A549 treated with RU486 at 1 μM for 4 hours (cell line): ENCODE data around the gene KANSL1. TPM values are rescaled to one million over a fixed set of nuclear protein-coding genes. Genes with fewer than 3 reads are reported as not detected.

Experiments
- total RNA-seq: library from RNA; stranded (reverse); fragments of 200-300 nt; extraction: Qiagen RNA extraction; gene quantifications from 5 replicates; pipeline ENCODE4 v1.2.3, GENCODE V29; 2022; ENCODE audit warnings: low read depth

Gene KANSL1
- total RNA-seq = 19.3 to 23.2 TPM (median 22.3 TPM) in 5 replicates

GRCh38 chr17:46193151-46193625 is at the start of gene KANSL1:
Gene KANSL1, minus strand, starts transcription at chr17:46193429. Its CDS starts 21,286 bp downstream, at chr17:46172143.

GRCh38 chr17:45998987-45999899 is 194.0 kb downstream of the KANSL1 start, which contains the start of gene STH:
Gene STH, plus strand, starts transcription at chr17:45999250. Its CDS starts 30 bp downstream, at chr17:45999280.

Other genes starting within 250 kb of the KANSL1 start
- gene STH, start 194.2 kb downstream of the KANSL1 start, total RNA-seq = not detected in 5 replicates
- 0.41 to 1.2 TPM (median 0.75 TPM) in 5 replicates for gene LRRC37A, start 101.7 kb upstream of the KANSL1 start, total RNA-seq
- gene ARL17B, start 168.3 kb upstream of the KANSL1 start, total RNA-seq = 5.2 to 6.5 TPM (median 6.2 TPM) in 5 replicates